ENCODE measurements around the gene PEMT. TPM values are rescaled to one million over a fixed set of nuclear protein-coding genes. Genes with fewer than 3 reads are reported as not detected.

The PEMT gene
- total RNA-seq, 1 experiment from 2014 or later: 27.0 TPM

GRCh38 chr17:17514361-17514992 is 77.0 kb downstream of the PEMT start:
- no peak overlapping the region for H3K4me3 ChIP-seq (ENCODE audit: low read depth in 2 of 2, low read length in 2 of 2)
- intact Hi-C loops (cut with micrococcal nuclease; ENCODE audit: unreplicated experiment): no loop called here
- peaks cover 8% of the 10 kb centered on the region for H3K4me1 ChIP-seq (ENCODE audit: control insufficient read depth, insufficient read depth, low read length)
- ChIA-PET POLR2A (interaction anchor here (0.8 kb wide), 1 partner anchor 13 kb away, joined by 4 read pairs; no protein-coding TSS in a partner anchor), CTCF (interaction anchor here (0.6 kb wide), 1 partner anchor 515 kb away, joined by 3 read pairs; no protein-coding TSS in a partner anchor)
- no peaks in the 10 kb centered on the region for H3K9me3 ChIP-seq (ENCODE audit: control insufficient read depth, insufficient read depth, low read depth, low read length)
- no peak for ATAC-seq
- TF ChIP-seq REST (IDR thresholded peaks at IDR 0.05; ENCODE audit: insufficient read depth in 1 of 2, low read depth in 2 of 2, low read length in 1 of 2) (no peak), SIN3A (IDR thresholded peaks at IDR 0.05; ENCODE audit: borderline replicate concordance, insufficient read depth, low read depth, low read length) (no peak), TCF7L2 (IDR thresholded peaks at IDR 0.05; ENCODE audit: low read depth, low read length) (no peak), POLR2AphosphoS5 (IDR thresholded peaks at IDR 0.05; ENCODE audit: low read depth, low read length) (no peak), CTCF (IDR thresholded peaks at IDR 0.05) (no peak)
- DNase-seq (ENCODE audit: low read depth, low spot score): no peak
- no peak overlapping the region for H3K27ac ChIP-seq (ENCODE audit: low read length)
- H3K27me3 ChIP-seq (ENCODE audit: control insufficient read depth, insufficient read depth, low read length): no peaks in the 10 kb centered on the region
- no TSS peak for BruUV-seq (replicated peaks)
- no peaks in the 10 kb centered on the region for H3K36me3 ChIP-seq (ENCODE audit: control insufficient read depth, insufficient read depth, low read length)
- in situ Hi-C loops (cut with HindIII; ENCODE audit: low pct_unique_long_range_greater_than_20kb, low sequenced_read_pairs): no loop called here

GRCh38 chr17:17513626-17514025 is 77.9 kb downstream of the PEMT start:
- CTCF ChIA-PET: no interaction called here
- DNase-seq (ENCODE audit: low read depth, low spot score) (no peak), ATAC-seq (no peak)
- Histone ChIP-seq H3K4me1 (ENCODE audit: control insufficient read depth, insufficient read depth, low read length) (peaks cover 8% of the 10 kb centered on the region), H3K27me3 (ENCODE audit: control insufficient read depth, insufficient read depth, low read length) (no peaks in the 10 kb centered on the region), H3K4me3 (ENCODE audit: low read depth in 2 of 2, low read length in 2 of 2) (no peak overlapping the region), H3K36me3 (ENCODE audit: control insufficient read depth, insufficient read depth, low read length) (no peaks in the 10 kb centered on the region), H3K9me3 (ENCODE audit: control insufficient read depth, insufficient read depth, low read depth, low read length) (no peaks in the 10 kb centered on the region), H3K27ac (ENCODE audit: low read length) (no peak overlapping the region)
- intact Hi-C loops (cut with micrococcal nuclease; ENCODE audit: unreplicated experiment) (no loop called here), in situ Hi-C loops (cut with HindIII; ENCODE audit: low pct_unique_long_range_greater_than_20kb, low sequenced_read_pairs) (no loop called here)
- POLR2A ChIA-PET: no interaction called here
- no peak for TF ChIP-seq TCF7L2 (IDR thresholded peaks at IDR 0.05; ENCODE audit: low read depth, low read length)
- no peak for TF ChIP-seq REST (IDR thresholded peaks at IDR 0.05; ENCODE audit: insufficient read depth in 1 of 2, low read depth in 2 of 2, low read length in 1 of 2)
- TF ChIP-seq POLR2AphosphoS5 (IDR thresholded peaks at IDR 0.05; ENCODE audit: low read depth, low read length): no peak
- no peak for TF ChIP-seq SIN3A (IDR thresholded peaks at IDR 0.05; ENCODE audit: borderline replicate concordance, insufficient read depth, low read depth, low read length)
- no peak for TF ChIP-seq CTCF (IDR thresholded peaks at IDR 0.05)
- no TSS peak for BruUV-seq (replicated peaks)

All from Panc1 (cell line).